NCI-H1417 (cell line): ENCODE results near the gene TDP1.
"Not testable (repeated sequence)": the region's sequence is repeated elsewhere in the genome, so short reads cannot be mapped to it uniquely, and the experiment has no call there.

Experiments used
- DNase-seq, 3 experiments: peaks; one replicate each; lab custom pipeline; 2025; lab: John Stamatoyannopoulos, UW

The TDP1 gene

GRCh38 chr14:89990218-89990617 is 34.5 kb downstream of the TDP1 start:
- no peak for DNase-seq

GRCh38 chr14:89990623-89991275 is 35.0 kb downstream of the TDP1 start:
- DNase-seq = no peak

GRCh38 chr14:89992273-89992672 is 36.5 kb downstream of the TDP1 start:
- no peak for DNase-seq

- DNase-seq = no peak
Measured at GRCh38 chr14:89996963-89997362, 41.2 kb downstream of the TDP1 start.

GRCh38 chr14:90000935-90001334 is 45.2 kb downstream of the TDP1 start:
- DNase-seq = no peak

DNA sequence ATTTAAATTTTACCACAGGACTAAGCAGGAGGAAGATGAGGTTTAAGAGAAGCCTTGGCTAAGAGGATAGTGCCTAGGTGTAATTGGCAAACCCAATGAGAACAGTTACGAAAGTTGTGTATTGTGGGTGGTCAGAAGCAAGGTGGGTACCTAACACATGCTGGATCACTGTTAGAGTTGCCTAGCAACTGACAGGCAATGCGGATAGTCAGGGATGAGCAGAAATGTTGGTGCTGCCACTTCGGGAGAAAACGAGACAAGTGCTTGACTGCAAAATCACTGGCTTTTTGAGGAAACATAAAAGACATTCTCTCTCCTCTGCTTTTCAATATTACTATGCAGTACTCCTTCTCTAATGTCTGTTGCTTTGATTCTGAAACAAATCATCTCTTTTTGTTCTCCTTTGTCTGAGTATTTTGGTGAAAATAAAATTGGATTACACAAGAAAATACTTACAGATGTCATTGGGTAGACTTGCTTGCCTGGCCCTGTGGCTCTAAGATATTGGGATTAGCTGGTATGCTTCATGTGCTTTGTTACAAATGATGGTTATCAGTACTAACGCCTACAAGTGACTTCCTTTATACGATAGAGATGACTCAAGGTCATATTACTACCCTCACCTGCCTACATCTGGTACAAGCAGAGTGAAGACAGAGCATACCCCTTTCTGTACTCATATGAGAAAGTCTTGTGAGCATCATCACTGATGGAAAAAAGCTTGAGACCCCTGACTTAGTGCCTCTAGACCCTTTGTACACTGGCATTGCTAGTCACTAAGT is 48.0 kb downstream of the TDP1 start:
- no peak for DNase-seq

DNA sequence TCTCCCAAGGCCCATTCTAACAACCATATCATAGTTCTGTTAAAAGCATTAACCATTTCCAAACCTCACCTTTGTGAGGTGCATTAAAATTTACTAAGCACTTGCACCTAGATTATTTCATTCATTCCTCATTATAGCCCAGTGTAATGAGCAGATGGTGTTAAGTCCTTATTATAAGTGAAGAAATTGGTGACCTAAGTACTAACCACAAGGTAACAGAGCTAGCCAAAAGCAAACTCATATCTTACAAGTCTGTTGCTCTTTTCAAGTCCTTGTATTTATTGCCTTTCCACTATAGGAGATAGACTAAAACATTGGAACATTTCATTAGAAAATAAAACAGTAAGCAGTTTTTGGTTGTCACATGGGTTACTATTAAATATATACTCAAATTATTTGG is 49.7 kb downstream of the TDP1 start:
- no peak for DNase-seq

- no peak for DNase-seq
Measured at GRCh38 chr14:90005939-90006530, 50.3 kb downstream of the TDP1 start.

DNA sequence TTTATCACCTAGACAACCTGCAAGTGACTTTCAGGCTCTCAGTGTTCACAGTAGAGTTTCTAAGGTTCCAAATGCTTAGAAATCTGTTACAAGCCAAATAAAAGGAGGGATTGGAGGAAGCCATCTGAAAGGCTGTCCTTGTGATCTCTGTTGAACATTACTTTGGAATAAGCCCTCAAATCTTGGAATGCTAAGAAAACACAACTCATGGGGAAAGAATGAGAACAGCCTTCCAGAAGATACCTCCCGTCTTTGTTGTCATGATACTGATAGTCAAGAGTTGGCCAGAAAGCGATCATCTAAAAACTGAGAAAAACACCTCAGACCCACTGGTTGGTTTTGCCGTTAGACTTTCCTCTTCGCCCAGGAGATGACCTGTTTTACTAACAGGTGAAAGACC is 61.6 kb downstream of the TDP1 start:
- no peak for DNase-seq

DNA sequence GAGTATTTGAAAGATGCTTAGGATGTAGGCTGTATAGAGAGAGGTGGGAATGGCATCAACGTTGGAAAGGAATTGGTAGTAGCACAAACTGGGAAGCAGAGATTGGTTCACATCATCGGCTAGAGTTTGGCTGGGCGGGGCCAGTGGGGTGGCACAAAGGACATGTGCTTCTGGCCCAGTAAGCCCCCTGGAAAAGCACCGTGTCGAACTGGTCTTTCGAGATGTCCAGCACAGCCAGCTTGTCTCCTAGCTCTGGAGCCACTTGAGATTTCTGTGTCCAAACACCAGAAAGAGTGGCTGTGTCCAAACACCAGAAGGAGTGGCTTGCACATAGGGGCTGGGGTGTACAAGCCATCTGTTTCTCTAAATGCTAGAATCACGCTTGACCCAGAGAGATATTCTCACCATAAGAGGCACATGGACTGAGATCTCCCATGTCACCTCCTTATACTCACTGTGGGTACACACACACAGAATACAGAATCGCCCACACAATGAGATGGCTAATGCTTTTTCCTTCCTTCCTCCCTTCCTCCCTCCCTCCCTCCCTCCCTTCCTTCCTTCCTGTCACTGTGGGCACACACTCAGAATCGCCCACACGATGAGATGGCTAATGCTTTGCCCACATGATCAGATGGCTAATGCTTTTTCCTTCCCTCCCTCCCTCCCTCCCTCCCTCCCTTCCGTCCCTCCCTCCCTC is 64.2 kb downstream of the TDP1 start:
- no peak for DNase-seq

GRCh38 chr14:90023176-90023896 is 67.6 kb downstream of the TDP1 start:
- no peak for DNase-seq

DNA sequence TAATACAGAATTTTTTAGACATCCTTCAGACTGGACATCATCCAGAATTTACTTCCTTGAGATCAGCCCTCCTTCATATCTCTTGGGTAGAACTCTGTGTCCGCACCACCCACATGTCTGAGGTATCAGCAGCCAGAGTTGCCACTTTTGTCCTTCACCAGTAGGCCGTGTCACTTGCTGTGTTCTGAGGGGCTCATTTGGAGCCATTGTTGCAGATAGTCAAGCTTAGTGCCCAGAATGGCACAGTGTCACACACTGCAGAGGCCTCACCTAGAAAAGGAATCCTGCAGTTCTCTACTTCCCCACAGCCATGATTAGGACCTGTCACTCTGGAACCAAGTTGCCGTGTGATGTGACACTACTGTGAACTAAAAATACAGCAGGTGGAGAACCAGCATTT is 69.2 kb downstream of the TDP1 start:
- no peak for DNase-seq

DNA sequence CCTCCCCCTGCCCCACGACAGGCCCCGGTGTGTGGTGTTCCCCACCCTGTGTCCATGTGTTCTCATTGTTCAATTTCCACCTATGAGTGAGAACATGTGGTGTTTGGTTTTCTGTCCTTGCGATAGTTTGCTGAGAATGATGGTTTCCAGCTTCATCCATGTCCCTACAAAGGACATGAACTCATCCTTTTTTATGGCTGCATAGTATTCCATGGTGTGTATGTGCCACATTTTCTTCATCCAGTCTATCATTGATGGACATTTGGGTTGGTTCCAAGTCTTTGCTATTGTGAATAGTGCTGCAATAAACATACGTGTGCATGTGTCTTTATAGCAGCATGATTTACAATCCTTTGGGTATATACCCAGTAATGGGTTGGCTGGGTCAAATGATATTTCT is 70.9 kb downstream of the TDP1 start:
- DNase-seq = not testable (repeated sequence)

GRCh38 chr14:90027842-90028241 is 72.1 kb downstream of the TDP1 start:
- no peak for DNase-seq

- no peak for DNase-seq
Measured at GRCh38 chr14:90034156-90034555, 78.4 kb downstream of the TDP1 start.

GRCh38 chr14:90034835-90035525 is 79.3 kb downstream of the TDP1 start:
- no peak for DNase-seq

DNA sequence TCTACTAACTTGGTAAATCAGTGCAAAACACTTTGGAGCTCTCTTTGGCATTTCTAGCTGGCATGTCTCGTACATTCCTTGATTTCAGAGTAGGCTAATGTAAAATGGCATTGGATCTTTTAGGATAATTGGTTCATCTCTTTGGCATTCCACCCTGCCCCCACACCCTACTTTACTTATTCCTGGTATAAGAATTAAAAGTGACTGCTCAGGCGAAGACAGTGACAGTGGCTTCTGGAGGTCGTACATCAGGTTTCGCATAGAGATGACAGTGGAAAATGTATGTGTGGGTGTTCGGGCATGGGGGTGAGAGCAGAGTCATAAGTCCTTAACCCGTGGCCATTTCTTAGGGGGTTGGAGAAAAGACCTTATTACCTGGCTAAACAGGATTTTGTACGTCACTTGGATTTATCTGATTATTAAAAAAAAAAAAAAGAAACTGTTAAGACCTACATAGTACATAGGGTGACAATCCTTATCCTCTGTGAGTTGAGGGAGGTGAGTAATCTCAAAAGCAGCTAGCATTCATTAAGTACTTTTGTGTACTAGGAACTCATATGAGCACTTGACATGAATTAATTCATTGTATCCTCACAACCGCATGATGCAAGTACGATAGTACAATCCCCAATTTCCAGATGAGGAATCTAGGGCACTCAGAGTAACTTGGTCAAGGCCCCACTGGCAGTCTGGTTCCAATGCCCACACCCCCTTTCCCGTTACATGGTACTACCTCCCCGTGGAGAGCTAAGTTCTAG is 83.7 kb downstream of the TDP1 start:
- no peak for DNase-seq

DNA sequence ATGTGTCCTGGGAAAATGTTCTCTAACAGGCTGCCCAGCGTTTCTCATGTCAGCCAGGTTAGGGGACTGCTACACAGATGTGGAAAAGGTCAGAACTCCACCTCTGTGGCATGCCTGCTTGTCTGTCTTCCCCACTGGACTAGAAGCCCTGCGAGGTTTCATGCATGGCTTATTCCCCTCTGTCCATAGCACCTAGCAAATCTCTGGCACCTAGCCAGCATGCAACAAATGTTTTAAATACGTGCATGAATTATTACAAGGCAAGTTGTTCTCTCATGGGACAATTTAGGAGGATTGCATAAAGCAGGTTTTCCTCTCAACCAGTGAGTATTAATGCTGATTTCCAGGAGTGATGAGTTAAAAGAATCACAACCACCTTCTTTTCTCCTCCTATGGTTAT is 84.7 kb downstream of the TDP1 start:
- no peak for DNase-seq

- no peak for DNase-seq
Measured at GRCh38 chr14:90042496-90043252, 86.9 kb downstream of the TDP1 start.

- DNase-seq = no peak
Measured at GRCh38 chr14:90045616-90046015, 89.9 kb downstream of the TDP1 start.
